Measurements from ENCODE around the gene CFAP97D1. TPM values are rescaled to one million over a fixed set of nuclear protein-coding genes. Genes with fewer than 3 reads are reported as not detected.

Gene CFAP97D1
- total RNA-seq, 1 donor from 2014 or later: 0.16 TPM

GRCh38 chr17:43805117-43805516 lies 24.9 kb downstream of the CFAP97D1 start:
- TF ChIP-seq EZH2 (IDR thresholded peaks at IDR 0.05; ENCODE audit: insufficient read depth, low read length) (no peak), CTCF (IDR thresholded peaks at IDR 0.05; ENCODE audit: insufficient read depth, low read depth, low read length) (no peak)
- Mint-ChIP-seq H3K9me3 (ENCODE audit: unreplicated experiment) (no peaks in the 10 kb centered on the region), H3K4me1 (ENCODE audit: low read depth, unreplicated experiment) (peaks cover 6% of the 10 kb centered on the region)

GRCh38 chr17:43808076-43808475 lies 27.8 kb downstream of the CFAP97D1 start:
- Mint-ChIP-seq H3K4me1 (ENCODE audit: low read depth, unreplicated experiment) (peaks cover 6% of the 10 kb centered on the region), H3K27me3 (ENCODE audit: low read depth, unreplicated experiment) (no peaks in the 10 kb centered on the region), H3K9me3 (ENCODE audit: unreplicated experiment) (no peaks in the 10 kb centered on the region), H3K27ac (ENCODE audit: unreplicated experiment) (no peak overlapping the region), H3K4me3 (ENCODE audit: unreplicated experiment) (no peak overlapping the region), H3K36me3 (ENCODE audit: low read depth, unreplicated experiment) (peaks cover 19% of the 10 kb centered on the region)
- H3K36me3 ChIP-seq (ENCODE audit: insufficient read depth, low read length): peaks cover 7% of the 10 kb centered on the region
- peak overlapping the region; percentile 1 for H3K4me2 ChIP-seq (ENCODE audit: low read length)
- DNase-seq (ENCODE audit: low read depth): no peak
- no peak overlapping the region for H3K4me3 ChIP-seq (ENCODE audit: insufficient read depth, low read depth, low read length)
- FAIRE-seq: no peak
- no peak for TF ChIP-seq EZH2 (IDR thresholded peaks at IDR 0.05; ENCODE audit: insufficient read depth, low read length)
- no peak for TF ChIP-seq CTCF (IDR thresholded peaks at IDR 0.05; ENCODE audit: insufficient read depth, low read depth, low read length)
- no peak overlapping the region for H3K27ac ChIP-seq (ENCODE audit: low read depth, low read length)
- no peaks in the 10 kb centered on the region for H4K20me1 ChIP-seq (ENCODE audit: insufficient read depth, low read length)
- H3K9me3 ChIP-seq (ENCODE audit: insufficient read depth, low read depth, low read length): no peaks in the 10 kb centered on the region
- no peaks in the 10 kb centered on the region for H3K79me2 ChIP-seq (ENCODE audit: insufficient read depth, low read length)
- no peaks in the 10 kb centered on the region for H3K27me3 ChIP-seq (ENCODE audit: insufficient read depth, low read length)
- peaks cover 4% of the 10 kb centered on the region for H3K4me1 ChIP-seq (ENCODE audit: insufficient read depth, low read length)
- no peak overlapping the region for H2AFZ ChIP-seq (ENCODE audit: low read depth, low read length)
- H3K9ac ChIP-seq (ENCODE audit: low read length): no peak overlapping the region

More at GRCh38 chr17:43805117-43805516, 24.9 kb downstream of the CFAP97D1 start:
- Histone ChIP-seq H3K9ac (ENCODE audit: low read length) (no peak overlapping the region), H3K4me3 (ENCODE audit: insufficient read depth, low read depth, low read length) (no peak overlapping the region), H2AFZ (ENCODE audit: low read depth, low read length) (no peak overlapping the region), H3K4me2 (ENCODE audit: low read length) (no peak overlapping the region), H3K9me3 (ENCODE audit: insufficient read depth, low read depth, low read length) (no peaks in the 10 kb centered on the region), H3K36me3 (ENCODE audit: insufficient read depth, low read length) (peaks cover 7% of the 10 kb centered on the region), H3K4me1 (ENCODE audit: insufficient read depth, low read length) (peaks cover 4% of the 10 kb centered on the region), H3K79me2 (ENCODE audit: insufficient read depth, low read length) (no peaks in the 10 kb centered on the region), H3K27me3 (ENCODE audit: insufficient read depth, low read length) (no peaks in the 10 kb centered on the region), H4K20me1 (ENCODE audit: insufficient read depth, low read length) (no peaks in the 10 kb centered on the region), H3K27ac (ENCODE audit: low read depth, low read length) (no peak overlapping the region)
- no peaks in the 10 kb centered on the region for H3K27me3 Mint-ChIP-seq (ENCODE audit: low read depth, unreplicated experiment)
- DNase-seq (ENCODE audit: low read depth) (no peak), FAIRE-seq (no peak)
- no peak overlapping the region for H3K4me3 Mint-ChIP-seq (ENCODE audit: unreplicated experiment)
- no peak overlapping the region for H3K27ac Mint-ChIP-seq (ENCODE audit: unreplicated experiment)
- peaks cover 8% of the 10 kb centered on the region for H3K36me3 Mint-ChIP-seq (ENCODE audit: low read depth, unreplicated experiment)

- H3K27me3 Mint-ChIP-seq (ENCODE audit: low read depth, unreplicated experiment): no peaks in the 10 kb centered on the region
- Histone ChIP-seq H3K9me3 (ENCODE audit: insufficient read depth, low read depth, low read length) (no peaks in the 10 kb centered on the region), H3K27ac (ENCODE audit: low read depth, low read length) (no peak overlapping the region), H3K36me3 (ENCODE audit: insufficient read depth, low read length) (peaks cover 9% of the 10 kb centered on the region), H3K9ac (ENCODE audit: low read length) (no peak overlapping the region), H2AFZ (ENCODE audit: low read depth, low read length) (no peak overlapping the region), H3K27me3 (ENCODE audit: insufficient read depth, low read length) (no peaks in the 10 kb centered on the region), H3K4me2 (ENCODE audit: low read length) (no peak overlapping the region), H3K4me1 (ENCODE audit: insufficient read depth, low read length) (peaks cover under 1% of the 10 kb centered on the region), H3K4me3 (ENCODE audit: insufficient read depth, low read depth, low read length) (no peak overlapping the region), H3K79me2 (ENCODE audit: insufficient read depth, low read length) (no peaks in the 10 kb centered on the region), H4K20me1 (ENCODE audit: insufficient read depth, low read length) (no peaks in the 10 kb centered on the region)
- TF ChIP-seq EZH2 (IDR thresholded peaks at IDR 0.05; ENCODE audit: insufficient read depth, low read length): no peak
- no peak for TF ChIP-seq CTCF (IDR thresholded peaks at IDR 0.05; ENCODE audit: insufficient read depth, low read depth, low read length)
- peaks cover 19% of the 10 kb centered on the region for H3K36me3 Mint-ChIP-seq (ENCODE audit: low read depth, unreplicated experiment)
- peaks cover 3% of the 10 kb centered on the region for H3K4me1 Mint-ChIP-seq (ENCODE audit: low read depth, unreplicated experiment)
- DNase-seq (ENCODE audit: low read depth): no peak
- no peak overlapping the region for H3K27ac Mint-ChIP-seq (ENCODE audit: unreplicated experiment)
- H3K9me3 Mint-ChIP-seq (ENCODE audit: unreplicated experiment): no peaks in the 10 kb centered on the region
- H3K4me3 Mint-ChIP-seq (ENCODE audit: unreplicated experiment): no peak overlapping the region
- no peak for FAIRE-seq
Observed at GRCh38 chr17:43809121-43809520, 28.9 kb downstream of the CFAP97D1 start.

All from astrocyte (in vitro differentiated cells and primary cell).